ENCODE data around the gene RNGTT.
"Not testable (repeated sequence)": the region's sequence is repeated elsewhere in the genome, so short reads cannot be mapped to it uniquely, and the experiment has no call there.

RNGTT gene

DNA sequence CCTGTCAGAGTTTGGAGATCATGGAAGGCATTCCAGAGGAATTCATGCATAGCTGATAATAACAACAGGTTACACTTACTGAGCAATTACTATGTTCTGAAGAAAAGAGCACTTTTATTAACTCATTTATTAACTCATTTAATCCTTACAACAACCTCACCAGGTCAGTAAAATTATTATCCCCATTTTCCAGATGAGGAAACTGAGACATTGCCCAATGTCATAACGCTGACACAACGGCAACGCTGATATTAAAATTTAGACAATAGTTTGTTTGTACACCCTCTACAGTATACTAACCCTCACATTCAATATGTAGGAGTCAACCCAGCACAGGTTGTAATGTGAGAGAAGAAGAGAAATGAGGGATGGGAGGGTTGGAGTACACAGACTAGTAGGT, 105.0 kb downstream of the RNGTT start:
- no peak for DNase-seq

DNA sequence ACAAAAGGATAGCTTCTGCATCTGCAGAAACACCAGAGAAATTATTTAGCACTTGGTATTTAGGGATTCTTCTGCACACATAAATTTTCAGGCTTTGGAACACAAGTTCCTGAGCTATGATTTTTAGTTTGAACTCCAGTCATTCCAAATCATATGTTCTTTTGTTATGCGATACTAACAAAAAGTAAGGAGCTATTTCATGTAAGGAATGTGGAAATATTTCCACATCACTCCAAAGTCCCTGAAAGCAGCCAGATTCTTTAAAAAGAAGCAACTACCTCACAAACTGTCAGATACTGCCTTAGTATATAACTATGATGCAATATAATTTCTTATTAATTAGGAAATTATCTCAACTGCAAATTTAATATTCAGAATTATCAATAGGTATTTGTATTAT, 106.9 kb downstream of the RNGTT start:
- DNase-seq = no peak

DNA sequence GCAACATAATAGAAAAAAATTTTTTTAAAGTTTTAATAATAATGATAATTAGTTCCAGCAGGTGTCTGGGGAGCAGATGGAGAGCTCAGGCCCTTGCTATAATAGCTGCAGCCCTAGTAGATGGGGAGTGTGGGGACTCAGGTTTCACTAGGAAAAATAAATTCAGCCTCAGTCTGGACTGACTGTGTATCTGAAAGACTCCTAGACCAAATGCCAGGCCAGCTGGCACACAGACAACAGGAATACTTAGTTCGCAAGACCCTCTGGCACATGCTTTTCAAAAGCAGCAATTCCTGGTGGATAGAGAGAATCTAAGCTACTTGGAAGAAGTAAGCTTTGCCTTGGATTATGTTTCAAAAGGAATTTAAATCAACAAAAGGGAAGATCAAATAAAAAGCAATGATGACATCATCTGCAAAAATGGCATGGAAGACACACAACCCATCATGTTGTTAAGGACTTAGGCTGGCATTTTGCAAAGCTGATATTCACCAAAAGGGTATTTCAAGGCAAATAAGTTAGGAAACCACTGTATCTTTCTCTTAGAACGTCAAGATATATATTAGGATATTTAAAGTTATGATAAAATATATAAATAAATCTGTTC, 107.8 kb downstream of the RNGTT start:
- DNase-seq = no peak

DNA sequence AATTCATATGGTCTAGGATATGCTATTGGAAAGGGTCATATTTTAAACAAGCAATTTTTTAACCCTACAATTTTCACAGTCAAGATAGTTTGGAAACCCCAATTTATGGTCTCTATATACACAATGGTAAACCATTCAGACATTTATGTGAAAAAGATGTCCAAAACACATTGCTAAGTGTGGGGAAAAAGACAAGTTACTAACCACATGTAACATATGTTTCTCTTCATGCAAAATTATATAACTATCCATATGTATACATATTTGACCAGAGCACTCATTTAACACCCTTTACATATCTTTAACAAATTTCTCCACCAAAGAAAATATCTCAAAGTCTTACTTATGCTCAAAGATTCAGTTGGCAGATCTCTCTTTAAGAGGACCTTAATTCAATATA, 110.6 kb downstream of the RNGTT start:
- no peak for DNase-seq

DNA sequence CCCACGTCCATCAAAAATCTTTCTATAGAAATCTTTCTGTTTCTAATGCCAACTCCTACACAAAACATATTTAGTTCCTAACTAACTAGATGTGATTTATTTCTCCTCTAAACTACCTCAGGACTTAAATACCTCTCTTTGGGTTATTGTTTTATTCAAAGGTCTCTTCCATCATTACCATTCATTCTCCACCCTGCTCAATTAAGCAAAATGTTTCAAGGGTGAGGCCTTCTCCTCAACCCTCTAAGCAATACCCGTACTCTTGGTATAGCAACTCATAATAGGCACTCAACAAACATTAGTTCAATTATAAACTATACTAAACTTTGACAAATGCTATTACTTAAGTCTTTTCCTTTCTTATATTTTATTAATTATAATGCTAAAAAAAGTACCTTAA, 111.4 kb downstream of the RNGTT start:
- no peak for DNase-seq

DNA sequence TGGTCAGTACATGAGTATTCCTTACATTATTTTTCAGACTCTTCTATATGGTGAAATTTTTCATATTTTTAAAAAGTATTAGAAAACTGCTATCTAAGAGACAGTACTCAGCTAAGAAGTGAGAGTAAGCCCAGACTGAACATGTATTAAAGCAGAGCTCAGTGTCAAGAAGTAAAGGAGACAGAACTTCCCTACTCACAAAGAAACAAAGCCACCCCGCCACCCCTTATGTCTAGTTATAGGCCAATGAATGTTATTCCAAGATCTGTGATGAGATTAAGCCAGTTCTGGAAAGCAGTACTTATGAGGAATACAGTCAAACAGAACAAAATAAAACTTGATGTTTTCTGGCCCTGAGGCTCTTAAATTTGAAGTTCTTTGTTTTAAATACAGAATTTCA, 114.5 kb downstream of the RNGTT start:
- no peak for DNase-seq

DNA sequence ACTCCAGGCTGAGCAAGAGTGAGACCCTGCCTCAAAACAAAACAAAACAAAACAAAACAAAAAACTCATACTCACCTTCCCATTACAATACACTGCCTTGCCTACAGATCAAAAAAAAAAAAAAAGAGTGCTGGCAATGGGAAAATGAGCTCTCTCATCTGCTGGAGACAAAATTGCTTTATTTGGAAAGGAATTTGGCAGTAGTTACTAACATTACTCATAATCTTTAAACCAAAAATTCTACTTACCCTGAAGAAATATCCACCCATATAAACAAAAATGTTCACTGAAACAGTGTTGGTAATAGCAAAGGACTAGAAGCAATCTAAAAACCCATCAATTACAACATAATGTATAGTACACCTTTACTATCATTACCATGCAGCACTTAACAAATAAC, 120.4 kb downstream of the RNGTT start:
- no peak for DNase-seq

DNA sequence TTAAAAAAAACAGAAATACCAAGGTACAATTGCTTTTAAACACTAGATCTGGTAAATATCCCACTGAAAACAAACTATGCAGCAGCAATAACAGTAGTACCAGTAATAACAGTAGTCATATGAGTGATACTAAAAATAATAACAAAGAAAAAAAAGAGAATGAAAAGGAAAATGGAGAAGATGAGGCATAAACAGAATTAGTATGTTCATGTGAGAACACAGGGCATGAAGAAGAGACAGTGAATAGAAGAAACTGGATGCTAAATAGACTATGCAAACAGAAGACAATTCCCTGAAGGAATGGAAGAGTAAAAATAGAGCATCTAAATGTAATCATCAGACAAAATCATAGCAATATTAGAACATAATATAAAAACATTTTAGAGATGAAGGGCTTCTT, 121.1 kb downstream of the RNGTT start:
- no peak for DNase-seq

DNA sequence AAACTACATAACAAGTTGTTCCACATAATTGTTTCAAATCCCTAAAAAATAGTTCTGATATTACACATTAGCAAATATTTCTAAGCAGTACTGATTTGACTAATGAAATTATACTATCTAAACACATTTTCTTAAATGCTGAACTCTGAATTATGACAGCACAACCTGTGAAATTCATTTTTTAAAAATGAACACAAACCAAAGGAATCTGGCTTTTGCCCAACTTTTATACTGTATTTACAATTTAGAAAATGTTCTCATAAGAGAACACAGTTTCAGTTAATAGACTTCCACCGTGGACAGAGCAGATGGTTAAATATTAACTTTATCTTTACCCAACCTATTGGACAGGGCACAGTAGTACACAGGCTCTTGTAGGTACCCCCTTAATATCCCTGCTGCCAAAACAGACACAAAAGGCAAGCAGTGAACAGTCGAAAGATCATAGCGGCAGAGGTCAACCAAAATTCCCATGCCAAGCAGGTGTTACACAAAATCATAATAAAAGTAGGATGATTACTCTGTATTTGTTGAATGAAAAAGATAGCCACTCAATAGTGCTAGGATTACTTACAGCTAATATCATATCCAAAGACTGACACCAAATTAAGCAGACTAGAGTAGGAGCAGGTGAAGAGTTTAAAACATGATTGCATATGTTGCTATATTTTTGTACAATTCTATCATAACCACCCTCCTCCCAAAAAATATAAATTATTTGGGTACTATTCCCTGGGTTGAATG, 122.5 kb downstream of the RNGTT start:
- DNase-seq = no peak

DNA sequence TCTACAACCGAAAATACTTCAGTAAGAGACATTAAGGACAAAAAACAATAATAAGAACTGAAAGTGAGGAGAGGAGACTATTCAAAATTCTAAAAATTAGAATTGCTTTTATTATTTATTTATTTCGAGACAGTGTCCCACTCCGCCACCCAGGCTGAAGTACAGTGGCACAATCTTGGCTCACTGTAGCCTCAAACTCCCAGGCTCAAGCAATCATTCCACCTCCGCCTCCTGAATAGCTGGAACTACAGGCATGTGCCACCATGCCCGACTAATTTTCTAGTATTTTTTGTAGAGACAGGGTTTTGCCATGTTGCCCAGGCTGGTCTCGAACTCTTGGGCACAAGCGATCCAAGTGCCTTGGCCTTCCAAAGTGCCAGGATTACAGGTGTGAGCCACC, 123.1 kb downstream of the RNGTT start:
- no peak for DNase-seq

DNA sequence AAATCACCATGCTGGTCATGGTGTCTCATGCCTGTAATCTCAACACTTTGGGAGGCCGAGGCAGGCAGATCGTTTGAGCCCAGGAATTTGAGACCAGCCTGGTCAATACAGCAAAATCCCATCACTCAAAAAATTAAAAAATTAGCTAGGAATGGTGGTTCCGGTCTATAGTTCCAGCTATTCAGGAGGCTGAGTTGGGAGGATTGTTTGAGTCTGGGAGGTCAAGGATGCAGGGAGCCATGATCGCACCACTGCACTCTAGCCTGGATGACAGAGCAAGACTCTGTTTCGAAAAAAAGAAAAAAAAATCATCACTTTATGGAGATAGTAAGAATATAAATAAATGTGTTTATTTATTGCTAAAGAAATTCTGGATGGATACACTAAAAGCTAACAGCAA, 124.1 kb downstream of the RNGTT start:
- no peak for DNase-seq

DNA sequence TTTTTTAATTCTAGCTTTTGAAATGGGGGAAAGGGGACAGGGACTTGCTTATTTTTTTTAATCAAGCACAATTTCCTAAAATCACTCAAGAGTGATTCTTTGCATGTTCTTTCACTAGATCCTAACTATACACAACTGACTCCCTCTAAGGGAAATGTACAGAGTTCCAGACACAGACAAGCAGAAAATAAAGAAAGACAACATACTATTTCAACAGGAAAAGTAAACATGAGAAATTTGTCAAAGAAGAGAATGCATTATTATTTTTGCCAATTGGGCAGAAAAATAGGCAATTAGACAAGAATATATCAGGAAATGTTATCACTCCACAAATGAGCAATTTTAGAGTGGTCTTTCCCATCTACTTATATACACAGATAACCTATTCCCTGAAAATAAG, 128.2 kb downstream of the RNGTT start:
- DNase-seq = no peak

DNA sequence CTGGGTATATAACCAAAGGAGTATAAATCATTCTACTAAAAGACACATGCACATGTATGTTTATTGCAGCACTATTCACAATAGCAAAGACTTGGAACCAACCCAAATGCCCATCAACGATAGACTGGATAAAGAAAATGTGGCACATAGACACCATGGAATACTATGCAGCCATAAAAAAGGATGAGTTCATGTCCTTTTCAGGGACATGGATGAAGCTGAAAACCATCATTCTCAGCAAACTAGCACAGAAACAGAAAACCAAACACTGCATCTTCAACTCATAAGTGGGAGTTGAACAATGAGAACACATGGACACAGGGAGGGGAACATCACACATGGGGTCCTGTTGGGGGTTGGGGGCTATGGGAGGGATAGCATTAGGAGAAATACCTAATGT, 130.3 kb downstream of the RNGTT start:
- not testable (repeated sequence) for DNase-seq

DNA sequence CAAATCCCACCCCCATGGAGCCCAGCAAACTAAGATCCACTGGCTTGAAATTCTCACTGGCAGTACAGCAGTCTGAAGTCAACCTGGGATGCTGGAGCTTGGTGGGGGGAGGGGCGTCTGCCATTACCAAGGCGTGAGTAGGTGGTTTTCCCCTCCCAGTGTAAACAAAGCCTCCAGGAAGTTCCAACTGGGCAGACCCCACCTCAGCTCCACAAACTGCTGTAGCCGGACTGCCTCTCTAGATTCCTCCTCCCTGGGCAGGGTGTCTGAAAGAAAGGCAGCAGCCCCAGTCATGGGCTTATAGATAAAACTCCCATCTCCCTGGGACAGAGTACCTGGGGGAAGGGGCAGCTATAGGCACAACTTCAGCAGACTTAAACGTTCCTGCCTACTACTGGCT, 135.8 kb downstream of the RNGTT start:
- DNase-seq = not testable (repeated sequence)

DNA sequence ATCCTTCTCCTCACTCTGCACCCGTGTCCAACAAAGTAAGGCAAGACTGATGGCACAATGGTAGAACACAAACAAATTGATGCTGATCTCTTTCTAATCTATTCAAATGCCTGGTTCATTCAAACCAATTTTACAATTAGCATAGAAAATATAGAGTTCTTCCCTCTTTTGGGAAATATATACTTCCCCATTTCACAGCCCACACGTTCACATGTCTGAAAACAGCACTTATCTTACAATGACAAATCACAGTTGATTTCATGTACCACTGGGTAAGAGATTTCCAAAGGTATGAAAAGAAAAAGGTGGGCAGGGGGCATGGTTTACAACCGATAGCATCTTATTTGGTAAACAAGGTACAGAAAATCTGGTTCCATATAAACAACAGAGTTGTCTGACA, 137.6 kb downstream of the RNGTT start:
- no peak for DNase-seq

DNA sequence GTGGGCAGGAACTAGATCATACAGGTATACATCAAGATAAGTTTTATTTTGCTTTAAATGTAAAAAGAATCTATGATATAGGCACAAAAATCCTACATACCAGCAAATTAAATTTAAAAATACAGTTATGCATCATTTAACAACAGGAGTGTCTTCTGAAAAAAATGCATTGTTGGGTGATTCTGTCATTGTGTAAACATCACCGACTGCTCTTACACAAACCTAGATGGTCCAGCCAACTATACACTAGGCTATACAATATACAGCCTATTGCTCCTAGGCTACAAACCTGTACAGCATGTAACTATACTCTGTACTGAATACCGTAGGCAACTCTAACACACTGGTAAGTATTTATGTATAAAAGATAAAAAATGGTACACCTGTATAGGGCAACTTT, 139.4 kb downstream of the RNGTT start:
- DNase-seq = no peak

DNA sequence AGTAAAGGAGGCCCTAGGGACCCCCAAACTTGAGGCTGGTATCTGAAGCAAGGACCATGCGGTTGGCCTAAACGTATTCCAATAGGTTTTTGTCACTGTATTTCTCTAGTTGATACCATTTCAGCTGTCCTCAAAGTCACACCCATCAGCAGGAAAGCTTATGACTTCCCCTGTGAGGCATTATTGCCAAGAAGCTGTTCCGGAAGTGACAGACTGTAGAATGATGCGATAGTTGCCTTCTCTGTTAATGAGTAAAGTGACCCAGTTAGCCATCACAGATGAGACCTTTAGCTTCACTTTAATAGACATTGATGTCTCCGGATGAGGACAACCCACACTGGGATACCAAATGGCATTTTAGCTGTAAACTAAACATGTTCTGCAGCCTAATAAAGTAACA, 147.9 kb downstream of the RNGTT start:
- DNase-seq = no peak

DNA sequence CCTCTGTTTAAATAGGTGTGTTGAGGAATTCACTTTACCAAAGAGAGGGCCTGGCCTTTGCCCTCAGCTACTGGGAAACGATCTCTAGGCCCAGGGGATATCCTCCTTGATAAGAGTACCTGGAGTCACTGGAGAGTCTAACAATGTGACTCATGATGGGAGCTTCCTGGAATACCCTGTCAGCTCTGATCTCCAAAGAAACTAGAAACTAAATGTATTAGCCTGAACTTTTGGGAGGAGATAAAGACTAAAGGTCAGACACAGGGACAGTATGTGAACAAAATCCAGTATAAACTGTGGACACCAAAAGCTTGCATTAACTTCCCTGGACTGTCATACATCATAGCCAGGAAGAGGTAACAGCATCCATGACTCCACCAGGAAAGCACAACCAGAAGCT, 148.5 kb downstream of the RNGTT start:
- DNase-seq = no peak

DNA sequence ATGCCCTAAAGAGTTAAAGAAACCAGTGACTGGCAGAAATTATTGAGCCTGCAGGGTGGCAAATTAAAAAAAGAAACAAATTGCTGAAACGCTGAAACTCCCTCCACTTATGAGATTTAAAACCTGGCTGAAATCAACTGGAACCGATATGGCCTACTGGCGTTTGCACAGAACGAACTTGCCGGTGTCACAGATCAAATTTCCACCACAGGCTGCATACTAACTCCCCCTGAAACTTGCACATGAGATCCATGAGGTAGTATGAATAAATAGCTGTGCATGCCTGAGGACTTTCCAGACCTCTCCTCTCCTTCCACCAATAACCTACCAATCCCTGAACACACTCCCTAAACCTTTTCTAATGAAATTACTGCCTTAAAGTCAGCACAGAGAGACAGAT, 150.4 kb downstream of the RNGTT start:
- no peak for DNase-seq

DNA sequence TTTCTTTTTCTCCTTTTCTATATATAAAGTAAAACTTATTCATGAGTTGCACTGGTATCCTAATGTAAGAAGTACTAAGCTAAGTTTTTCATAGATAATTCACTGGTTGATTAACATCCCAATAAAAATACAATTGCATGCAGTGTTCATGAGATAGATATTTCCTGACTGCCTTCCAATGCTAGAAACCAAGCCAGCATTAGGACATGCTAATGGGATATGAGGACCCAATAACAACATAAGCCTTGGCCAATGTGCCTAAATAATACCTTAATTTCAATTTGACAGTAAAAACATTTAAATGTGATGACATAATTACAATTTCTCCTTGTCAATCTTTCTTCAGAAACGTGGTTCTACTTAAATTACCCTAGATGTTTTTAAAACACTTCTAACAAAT, 152.7 kb downstream of the RNGTT start:
- DNase-seq = no peak

DNA sequence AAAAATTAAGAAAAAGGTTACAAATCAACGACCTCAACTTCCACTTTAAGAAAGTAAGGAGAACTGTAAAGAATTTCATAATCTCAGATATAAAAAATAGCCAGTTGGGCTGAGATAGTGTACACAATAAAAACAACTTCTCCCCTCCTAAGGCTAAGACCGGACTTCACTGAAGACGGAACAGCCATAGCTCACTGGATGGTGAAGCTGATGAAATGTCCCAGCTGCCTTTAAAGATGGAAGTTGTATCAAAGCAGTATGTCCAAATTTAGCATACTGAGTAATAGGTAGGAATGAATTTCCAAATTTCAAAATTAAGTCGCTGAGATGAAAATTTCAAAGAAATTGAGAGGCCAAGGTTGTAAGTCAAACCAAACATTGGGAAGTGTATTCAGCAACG, 153.3 kb downstream of the RNGTT start:
- DNase-seq = no peak

DNA sequence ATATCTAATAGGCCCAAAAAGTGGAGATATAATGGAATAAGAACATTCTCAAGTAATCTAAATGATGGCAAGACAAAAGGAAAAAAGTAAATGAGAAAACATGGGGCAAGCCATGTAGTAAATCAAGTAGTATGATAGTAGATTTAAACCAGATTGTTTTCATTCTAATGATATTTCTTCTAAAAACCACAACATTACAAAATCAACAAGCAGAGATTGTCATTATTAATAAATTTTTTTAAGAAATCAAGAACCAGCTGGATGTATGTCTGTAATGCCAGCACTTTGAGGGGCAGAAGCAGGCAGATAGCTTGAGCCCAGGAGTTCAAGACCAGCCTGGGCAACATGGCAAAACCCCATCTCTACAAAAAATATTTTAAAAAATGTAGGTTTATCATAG, 155.0 kb downstream of the RNGTT start:
- DNase-seq = no peak

DNA sequence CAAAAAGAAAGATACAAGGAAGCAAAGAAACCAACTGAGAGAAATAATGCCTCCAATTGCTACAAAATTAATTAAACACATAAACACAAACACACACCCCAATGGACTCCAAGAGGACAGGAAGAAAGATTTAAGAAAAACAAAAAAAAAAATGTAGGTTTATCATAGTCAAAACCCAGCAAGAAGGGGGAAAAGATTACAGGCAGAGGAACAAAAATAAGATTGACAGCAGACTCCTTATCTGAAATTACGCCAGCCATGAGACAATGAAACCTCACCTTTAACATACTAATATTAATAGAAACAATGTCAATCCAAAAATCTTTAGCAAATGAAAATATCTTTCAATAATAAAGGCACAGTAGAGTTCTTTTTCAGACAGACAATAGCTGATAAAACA, 155.8 kb downstream of the RNGTT start:
- no peak for DNase-seq

DNA sequence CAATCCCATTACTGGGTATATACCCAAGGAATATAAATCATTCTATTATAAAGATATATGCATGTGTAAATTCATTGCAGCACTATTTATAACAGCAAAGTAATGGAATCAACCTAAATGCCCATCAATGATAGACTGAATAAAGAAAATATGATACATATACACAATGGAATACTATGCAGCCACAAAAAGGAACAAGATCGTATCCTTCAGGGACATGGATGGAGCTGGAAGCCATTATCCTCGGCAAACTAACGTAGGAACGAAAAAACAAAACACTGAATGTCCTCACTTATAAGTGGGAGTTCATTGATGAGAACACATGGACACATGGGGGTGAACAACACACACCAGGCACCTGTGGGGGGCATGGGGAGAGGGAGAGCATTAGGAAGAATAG, 156.7 kb downstream of the RNGTT start:
- DNase-seq = no peak

DNA sequence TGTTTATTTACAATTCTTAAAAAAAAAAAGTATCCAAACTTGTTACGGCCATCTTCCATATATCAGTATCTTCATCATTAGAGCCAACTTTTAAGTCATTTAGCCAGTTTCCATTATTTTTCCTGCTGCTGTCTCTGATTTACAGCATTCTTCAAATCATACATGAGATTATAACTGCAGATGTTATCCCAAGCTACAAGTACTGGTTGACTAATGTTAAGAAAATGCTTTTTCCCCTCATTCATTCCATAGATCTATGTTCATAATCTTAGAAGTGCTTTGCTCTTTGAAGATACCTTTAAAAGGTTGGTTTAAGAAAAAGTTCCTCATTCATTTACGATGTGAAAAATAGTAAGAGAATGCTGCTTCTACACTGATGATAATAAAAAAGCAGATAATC, 158.7 kb downstream of the RNGTT start:
- no peak for DNase-seq
